ENCODE results near the gene NF1.
"Not testable (repeated sequence)": the region's sequence is repeated elsewhere in the genome, so short reads cannot be mapped to it uniquely, and the experiment has no call there.

Gene NF1

DNA sequence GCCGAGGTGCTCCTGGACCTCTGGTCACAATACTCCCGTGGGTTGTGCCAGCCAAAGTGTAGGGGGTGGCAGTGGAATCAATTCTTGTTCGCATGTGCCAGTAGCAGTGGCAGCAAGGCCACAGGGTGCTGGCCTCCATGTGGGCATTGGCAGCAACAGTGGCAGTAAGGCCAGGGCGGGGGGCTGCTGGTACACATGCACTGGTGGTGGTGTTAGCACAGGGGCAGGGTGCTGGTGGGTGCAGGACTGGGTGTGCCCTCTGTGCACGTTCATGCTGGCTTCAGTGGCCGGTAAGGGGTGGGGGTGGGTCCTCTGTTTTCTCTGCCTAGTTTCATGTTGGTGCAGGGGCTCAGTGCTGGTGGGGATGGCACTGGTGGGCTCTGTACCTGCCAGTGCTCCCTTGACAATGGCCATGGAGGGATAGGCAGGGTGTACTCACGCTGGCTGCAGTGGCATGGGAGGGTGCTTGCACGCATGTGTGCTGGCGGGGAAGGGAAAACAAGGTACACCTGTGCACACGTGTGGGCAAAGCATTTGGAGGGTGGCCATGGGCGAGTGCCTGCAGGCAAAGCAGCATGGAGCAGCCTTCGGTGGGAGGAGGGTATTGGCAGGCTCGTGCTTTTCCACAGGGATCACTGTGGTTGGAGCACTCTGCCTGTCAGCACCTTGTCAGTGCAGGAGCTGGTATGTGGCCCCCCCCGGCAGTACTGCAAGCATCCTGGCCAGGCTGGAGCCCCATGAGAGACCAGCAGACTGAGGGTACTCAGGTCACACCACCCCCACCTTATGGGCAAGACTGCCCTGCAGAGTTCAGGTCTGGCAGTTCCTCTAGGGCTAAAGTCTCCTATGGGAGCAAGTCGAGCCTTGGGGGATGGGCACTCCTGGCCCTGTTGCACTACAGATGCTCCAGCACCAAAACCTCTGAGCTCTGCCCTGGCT is 35.8 kb downstream of the NF1 start:
- no peak for DNase-seq (ENCODE audit: low read depth)

GRCh38 chr17:31131299-31131698 is 36.5 kb downstream of the NF1 start:
- DNase-seq (ENCODE audit: low read depth) = no peak

- no peak for DNase-seq (ENCODE audit: low read depth)
Observed at GRCh38 chr17:31132977-31133376, 38.2 kb downstream of the NF1 start.

DNA sequence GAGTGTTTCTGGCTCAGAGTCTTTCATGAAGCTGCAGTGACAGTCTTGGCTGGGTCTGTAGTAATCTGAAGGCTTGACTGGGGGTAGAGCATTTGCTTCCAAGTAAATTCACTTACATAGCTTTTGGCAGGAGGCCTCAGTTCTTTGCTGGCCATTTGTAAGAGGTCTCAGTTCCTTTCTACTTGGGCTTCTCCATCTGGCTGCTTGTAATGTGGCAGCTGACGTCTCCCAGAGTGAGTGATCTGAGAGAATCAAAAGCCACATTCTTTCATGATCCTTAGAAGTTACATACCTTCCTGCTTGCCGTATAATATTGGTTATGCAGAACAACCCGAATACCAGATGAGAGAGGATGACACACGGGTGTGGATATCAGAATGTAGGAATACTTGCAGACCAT is 39.8 kb downstream of the NF1 start:
- no peak for DNase-seq (ENCODE audit: low read depth)

GRCh38 chr17:31136319-31136718 is 41.5 kb downstream of the NF1 start:
- DNase-seq (ENCODE audit: low read depth) = no peak

- no peak for DNase-seq (ENCODE audit: low read depth)
Observed at GRCh38 chr17:31140111-31140510, 45.3 kb downstream of the NF1 start.

- DNase-seq (ENCODE audit: low read depth) = no peak
Observed at GRCh38 chr17:31144428-31144827, 49.7 kb downstream of the NF1 start.

- no peak for DNase-seq (ENCODE audit: low read depth)
Observed at GRCh38 chr17:31144836-31145235, 50.1 kb downstream of the NF1 start.

- no peak for DNase-seq (ENCODE audit: low read depth)
Observed at GRCh38 chr17:31147507-31148202, 52.9 kb downstream of the NF1 start.

DNA sequence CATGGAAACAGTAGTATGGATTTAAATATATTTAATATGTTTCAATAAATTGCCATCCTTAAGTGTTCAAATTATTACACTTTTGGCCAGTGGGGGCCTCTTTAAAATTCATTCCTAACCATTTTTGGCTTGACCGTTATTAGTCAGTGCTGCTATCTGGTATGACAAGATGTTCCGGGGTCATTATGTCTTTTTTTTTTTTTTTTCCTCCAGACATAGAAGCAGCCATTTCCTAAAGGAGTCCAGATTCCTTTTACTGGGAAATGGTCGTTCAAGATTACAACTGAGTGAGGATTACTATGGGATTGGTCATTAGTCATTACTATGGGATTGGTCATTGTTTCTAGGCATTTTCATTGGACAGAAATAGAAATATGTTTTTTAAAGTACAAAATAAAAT is 53.4 kb downstream of the NF1 start:
- DNase-seq (ENCODE audit: low read depth) = no peak

DNA sequence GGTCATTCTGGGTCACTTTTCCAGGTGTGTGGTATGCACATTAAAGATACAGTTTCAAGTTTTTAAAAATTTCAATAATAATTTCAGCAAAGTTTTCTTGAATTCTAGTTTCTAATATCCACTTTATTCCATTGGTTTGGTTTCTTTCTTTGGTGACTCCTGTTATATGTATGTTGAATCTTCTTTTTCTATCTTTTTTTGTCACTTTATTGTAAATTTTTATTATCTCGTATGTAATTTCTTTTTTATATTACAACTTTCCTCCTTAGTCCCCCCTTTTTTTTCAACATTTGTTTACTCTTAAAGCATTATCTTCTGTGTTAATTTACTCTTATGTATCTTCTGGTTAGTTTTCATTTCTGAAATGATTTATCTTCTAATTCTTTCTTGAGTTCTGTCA is 57.5 kb downstream of the NF1 start:
- no peak for DNase-seq (ENCODE audit: low read depth)

GRCh38 chr17:31155208-31155810 is 60.5 kb downstream of the NF1 start:
- DNase-seq (ENCODE audit: low read depth) = no peak

GRCh38 chr17:31156326-31156725 is 61.5 kb downstream of the NF1 start:
- DNase-seq (ENCODE audit: low read depth) = no peak

DNA sequence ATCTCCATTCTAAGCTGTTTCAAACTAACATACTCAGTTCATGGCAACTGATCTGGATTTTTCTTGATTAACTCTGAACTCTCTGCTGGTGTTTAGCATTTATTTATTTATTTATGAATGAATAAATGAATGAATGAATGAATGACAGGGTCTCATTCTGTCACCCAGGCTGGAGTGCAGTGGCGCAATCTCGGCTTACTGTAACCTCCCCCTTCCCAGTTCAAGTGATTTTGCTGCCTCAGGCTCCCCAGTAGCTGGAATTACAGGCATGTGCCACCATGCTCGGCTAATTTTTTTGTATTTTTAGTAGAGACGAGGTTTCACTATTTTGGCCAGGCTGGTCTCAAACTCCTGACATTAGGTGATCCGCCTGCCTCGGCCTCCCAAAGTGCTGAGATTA is 62.1 kb downstream of the NF1 start:
- DNase-seq (ENCODE audit: low read depth) = not testable (repeated sequence)

GRCh38 chr17:31158746-31159377 is 64.1 kb downstream of the NF1 start:
- DNase-seq (ENCODE audit: low read depth) = no peak

GRCh38 chr17:31163091-31163781 is 68.5 kb downstream of the NF1 start:
- DNase-seq (ENCODE audit: low read depth) = no peak

GRCh38 chr17:31167111-31167510 is 72.3 kb downstream of the NF1 start:
- no peak for DNase-seq (ENCODE audit: low read depth)

GRCh38 chr17:31171701-31172100 is 76.9 kb downstream of the NF1 start:
- no peak for DNase-seq (ENCODE audit: low read depth)

- no peak for DNase-seq (ENCODE audit: low read depth)
Observed at GRCh38 chr17:31172388-31172787, 77.6 kb downstream of the NF1 start.

- no peak for DNase-seq (ENCODE audit: low read depth)
Observed at GRCh38 chr17:31174215-31174614, 79.4 kb downstream of the NF1 start.

DNA sequence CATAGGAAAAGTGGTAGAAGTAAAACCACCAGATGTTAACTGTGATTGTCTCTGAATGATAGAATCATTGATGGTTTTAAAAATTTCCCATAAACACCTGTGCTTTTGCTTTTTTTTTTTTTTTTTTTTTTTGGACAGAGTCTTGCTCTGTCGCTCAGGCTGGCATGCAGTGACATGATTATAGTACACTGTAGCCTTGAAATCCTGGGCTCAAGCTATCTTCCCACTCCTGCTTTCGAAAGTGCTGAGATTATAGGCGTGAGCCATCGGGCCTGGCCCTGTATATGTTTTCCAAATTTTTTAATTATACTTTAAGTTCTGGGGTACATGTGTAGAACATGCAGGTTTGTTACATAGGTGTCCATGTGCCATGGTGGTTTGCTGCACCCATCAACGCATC is 80.5 kb downstream of the NF1 start:
- DNase-seq (ENCODE audit: low read depth) = no peak

GRCh38 chr17:31176143-31176542 is 81.4 kb downstream of the NF1 start:
- not testable (repeated sequence) for DNase-seq (ENCODE audit: low read depth)
